ENCODE measurements around the gene UBXN10. TPM values are rescaled to one million over a fixed set of nuclear protein-coding genes. Genes with fewer than 3 reads are reported as not detected.

Gene UBXN10
- total RNA-seq, 3 donors from 2014 or later, result 1.3 to 6.6 (median 4.9) TPM

DNA sequence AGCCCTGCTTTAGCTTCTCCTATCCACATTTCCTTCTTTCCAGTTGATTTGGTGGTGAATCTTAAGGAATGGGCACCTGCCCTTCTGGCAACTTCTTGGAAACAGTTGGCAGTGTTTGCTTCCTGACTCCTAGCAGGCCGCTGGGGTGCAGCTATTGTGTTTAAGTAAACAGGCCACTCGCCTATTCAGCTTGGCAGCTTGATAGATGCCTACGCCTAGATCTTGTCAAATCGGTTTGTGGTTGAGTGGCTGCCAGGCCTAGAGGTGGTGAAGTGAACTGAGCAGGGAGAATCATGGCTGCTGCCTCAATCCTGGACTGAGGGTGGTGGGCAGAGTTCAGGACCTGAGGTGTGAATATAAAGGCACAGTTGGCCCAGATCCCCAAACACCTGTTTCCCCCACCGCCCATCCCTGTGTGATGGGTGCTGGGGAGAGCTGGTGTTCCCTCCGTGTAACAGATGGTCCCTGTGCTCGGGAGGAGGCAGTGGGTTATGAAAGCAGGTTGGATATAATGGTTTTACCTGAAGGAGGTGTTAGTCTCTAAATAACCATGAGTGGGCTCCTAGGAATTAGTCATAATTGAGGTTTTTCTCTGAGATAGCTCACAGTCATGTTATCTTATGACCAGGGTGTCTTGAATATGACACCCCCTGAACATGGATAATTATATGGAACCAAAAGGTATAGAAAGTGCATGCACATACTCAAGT, 1.4 kb downstream of the UBXN10 start:
- peaks cover 0 to 8% of the 10 kb centered on the region in 2 donors for H3K4me1 ChIP-seq
- peak; percentile 74 to 79 for DNase-seq (ENCODE audit: low spot score in 2 of 2)
- no peaks in the 10 kb centered on the region for H3K27me3 ChIP-seq
- TF ChIP-seq POLR2A (IDR thresholded peaks at IDR 0.05) (no peak), POLR2AphosphoS5 (IDR thresholded peaks at IDR 0.05) (no peak)
- TF ChIP-seq, protein P1, sequence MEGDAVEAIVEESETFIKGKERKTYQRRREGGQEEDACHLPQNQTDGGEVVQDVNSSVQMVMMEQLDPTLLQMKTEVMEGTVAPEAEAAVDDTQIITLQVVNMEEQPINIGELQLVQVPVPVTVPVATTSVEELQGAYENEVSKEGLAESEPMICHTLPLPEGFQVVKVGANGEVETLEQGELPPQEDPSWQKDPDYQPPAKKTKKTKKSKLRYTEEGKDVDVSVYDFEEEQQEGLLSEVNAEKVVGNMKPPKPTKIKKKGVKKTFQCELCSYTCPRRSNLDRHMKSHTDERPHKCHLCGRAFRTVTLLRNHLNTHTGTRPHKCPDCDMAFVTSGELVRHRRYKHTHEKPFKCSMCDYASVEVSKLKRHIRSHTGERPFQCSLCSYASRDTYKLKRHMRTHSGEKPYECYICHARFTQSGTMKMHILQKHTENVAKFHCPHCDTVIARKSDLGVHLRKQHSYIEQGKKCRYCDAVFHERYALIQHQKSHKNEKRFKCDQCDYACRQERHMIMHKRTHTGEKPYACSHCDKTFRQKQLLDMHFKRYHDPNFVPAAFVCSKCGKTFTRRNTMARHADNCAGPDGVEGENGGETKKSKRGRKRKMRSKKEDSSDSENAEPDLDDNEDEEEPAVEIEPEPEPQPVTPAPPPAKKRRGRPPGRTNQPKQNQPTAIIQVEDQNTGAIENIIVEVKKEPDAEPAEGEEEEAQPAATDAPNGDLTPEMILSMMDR (IDR thresholded peaks at IDR 0.05), result peak; percentile 27 to 50 (median 42)
- peak overlapping the region in 2 of 3 donors; percentile 60 to 72 for H3K4me3 ChIP-seq
- intact Hi-C loops (cut with DNase I; ENCODE audit: low total_unique reads), result no loop called here
- peak overlapping the region; percentile 66 to 85 for H3K27ac ChIP-seq
- no peaks in the 10 kb centered on the region for H3K9me3 ChIP-seq
- no peaks in the 10 kb centered on the region for H3K36me3 ChIP-seq

DNA sequence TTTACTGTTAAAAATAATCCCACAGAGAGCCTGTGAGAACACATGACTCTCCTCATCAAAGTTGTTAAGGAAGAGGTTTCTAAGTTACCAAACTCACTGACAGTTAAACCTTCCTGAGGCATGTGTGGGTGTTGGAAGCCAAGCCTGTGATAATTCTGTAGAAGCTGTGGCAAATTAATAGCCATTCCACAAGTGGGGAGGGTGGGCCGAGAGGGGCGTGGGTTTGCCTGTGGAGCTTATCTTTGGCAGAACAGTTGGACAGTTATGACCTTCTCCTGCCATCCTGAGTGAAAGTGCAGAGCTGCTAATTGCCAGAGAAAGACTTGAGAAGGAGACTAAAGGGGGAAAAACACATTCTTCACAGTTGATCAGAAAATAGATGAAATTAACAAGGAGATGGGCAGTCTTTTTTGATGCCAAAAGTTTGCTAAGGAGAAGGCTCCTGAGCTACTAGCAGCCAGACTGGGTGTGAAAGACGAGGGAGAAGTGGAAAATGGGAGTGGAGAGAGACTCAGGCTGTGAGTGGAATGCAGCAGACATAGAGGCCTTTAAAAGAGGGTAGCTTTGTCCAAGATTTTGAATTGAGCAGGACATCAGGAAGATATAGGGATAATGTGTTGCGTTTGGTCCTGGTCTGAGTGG, 2.0 kb downstream of the UBXN10 start:
- Histone ChIP-seq H3K4me1 (peaks cover 0 to 8% of the 10 kb centered on the region in 2 donors), H3K36me3 (no peaks in the 10 kb centered on the region), H3K9me3 (no peaks in the 10 kb centered on the region), H3K4me3 (no peak overlapping the region), H3K27ac (peak overlapping the region; percentile 38 to 42), H3K27me3 (no peaks in the 10 kb centered on the region)
- TF ChIP-seq, protein P1 (IDR thresholded peaks at IDR 0.05), result no peak
- TF ChIP-seq POLR2A (IDR thresholded peaks at IDR 0.05) (no peak), POLR2AphosphoS5 (IDR thresholded peaks at IDR 0.05) (no peak)
- intact Hi-C loops (cut with DNase I; ENCODE audit: low total_unique reads), result no loop called here
- DNase-seq (ENCODE audit: low spot score in 2 of 2), result no peak

DNA sequence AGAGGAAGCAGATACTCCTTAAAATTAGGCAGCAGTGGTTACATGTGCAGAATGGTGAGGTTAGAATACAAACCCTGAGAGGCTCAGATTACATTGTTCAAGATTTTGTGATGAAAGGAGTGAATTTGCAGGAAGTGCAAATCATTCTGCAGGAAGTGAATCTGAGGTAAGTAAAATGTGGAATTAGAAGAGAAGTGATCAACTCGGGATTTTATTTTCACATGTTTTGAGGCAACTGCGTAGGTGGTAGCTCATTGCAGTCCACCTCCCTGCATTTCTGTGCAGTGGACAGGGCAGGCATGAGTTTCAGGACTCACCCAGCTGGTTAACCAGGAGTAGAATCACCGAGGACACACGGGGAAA, 2.5 kb downstream of the UBXN10 start:
- H3K4me1 ChIP-seq, result peaks cover 0 to 8% of the 10 kb centered on the region in 2 donors
- intact Hi-C loops (cut with DNase I; ENCODE audit: low total_unique reads), result no loop called here
- H3K27me3 ChIP-seq, result no peaks in the 10 kb centered on the region
- no peak for TF ChIP-seq POLR2AphosphoS5 (IDR thresholded peaks at IDR 0.05)
- no peak for TF ChIP-seq POLR2A (IDR thresholded peaks at IDR 0.05)
- TF ChIP-seq, protein P1 (IDR thresholded peaks at IDR 0.05), result no peak
- H3K4me3 ChIP-seq, result no peak overlapping the region
- no peaks in the 10 kb centered on the region for H3K36me3 ChIP-seq
- H3K9me3 ChIP-seq, result no peaks in the 10 kb centered on the region
- DNase-seq (ENCODE audit: low spot score in 2 of 2), result no peak
- H3K27ac ChIP-seq, result peak overlapping the region; percentile 38 to 42

DNA sequence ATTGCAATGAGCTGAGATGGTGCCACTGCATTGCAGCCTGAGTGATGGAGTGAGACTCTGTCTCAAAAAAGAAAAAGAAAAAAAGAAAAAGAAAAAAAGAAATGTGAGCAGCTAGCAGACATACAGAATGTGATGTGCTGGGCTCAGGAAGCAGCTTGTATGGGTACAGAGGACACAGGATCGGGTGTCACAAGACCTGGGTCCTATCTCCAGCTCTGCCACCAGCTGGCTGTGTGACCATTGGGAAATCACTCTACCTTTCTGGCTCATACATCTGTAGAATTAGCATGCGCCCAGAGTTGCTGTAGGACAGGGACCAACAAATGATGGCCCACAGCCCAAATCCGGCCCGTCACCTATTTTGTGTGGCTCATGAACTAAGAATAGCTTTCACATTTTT, 3.8 kb downstream of the UBXN10 start:
- Histone ChIP-seq H3K4me3 (no peak overlapping the region), H3K27ac (no peak overlapping the region), H3K4me1 (peaks cover 0 to 8% of the 10 kb centered on the region in 2 donors), H3K36me3 (no peaks in the 10 kb centered on the region), H3K9me3 (no peaks in the 10 kb centered on the region), H3K27me3 (no peaks in the 10 kb centered on the region)
- DNase-seq (ENCODE audit: low spot score in 2 of 2), result no peak
- intact Hi-C loops (cut with DNase I; ENCODE audit: low total_unique reads), result no loop called here
- no peak for TF ChIP-seq POLR2A (IDR thresholded peaks at IDR 0.05)
- no peak for TF ChIP-seq POLR2AphosphoS5 (IDR thresholded peaks at IDR 0.05)
- TF ChIP-seq, protein P1 (IDR thresholded peaks at IDR 0.05), result no peak

Measured in breast epithelium (tissue), 4 donors.